Activated CD4-positive, alpha-beta T cell treated with anti-CD3 and anti-CD28 coated beads for 48 hours (primary cell): ENCODE results near the gene COL20A1.
A peak's percentile ranks its signal among the peaks of the same experiment; 100 is the strongest.

Experiments
- DNase-seq: peaks from one replicate; pipeline ENCODE4 v3.0.0-alpha.2; 2020

Gene COL20A1

GRCh38 chr20:63351326-63351700 is 58.3 kb downstream of the COL20A1 start:
- DNase-seq, result no peak

DNA sequence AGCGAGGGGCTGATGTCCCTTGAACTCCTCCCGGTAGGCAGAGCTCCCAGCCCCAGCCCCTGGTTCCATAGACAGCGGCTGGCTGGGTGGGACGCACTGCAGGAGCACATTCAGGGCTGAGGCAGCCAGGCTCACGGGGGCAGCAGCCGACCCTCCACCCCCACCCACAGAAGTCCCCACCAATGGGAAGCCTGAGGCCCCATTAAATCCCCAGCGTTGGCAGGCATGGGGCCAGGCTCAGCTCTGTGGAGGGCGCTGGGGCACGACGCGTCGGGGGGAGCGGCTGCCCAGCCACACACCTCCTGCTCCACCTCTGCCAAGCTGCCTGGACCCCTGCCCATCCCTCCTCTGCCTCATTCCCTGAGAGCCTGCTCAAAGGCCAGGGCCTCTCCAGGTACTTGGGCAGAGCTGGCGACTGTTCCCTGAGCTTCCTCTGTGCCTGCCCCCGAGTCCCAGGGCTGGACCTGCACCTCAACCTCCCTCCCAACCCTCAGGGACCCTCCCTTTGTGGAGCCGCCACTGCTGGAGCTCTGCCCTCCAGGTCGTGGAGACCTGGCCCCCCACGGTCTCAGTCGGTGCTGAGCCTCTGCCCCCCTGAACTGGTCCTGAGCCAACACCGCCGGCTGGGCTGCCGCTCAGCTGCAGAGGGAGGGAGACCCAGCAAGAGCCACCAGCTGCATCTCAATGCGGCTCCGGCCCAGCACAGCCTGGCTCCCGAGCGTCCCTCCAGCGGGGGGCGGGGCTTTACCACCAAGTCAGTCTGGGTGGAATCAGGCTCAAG is 59.0 kb downstream of the COL20A1 start:
- no peak for DNase-seq

- DNase-seq, result no peak
These were observed 59.8 kb downstream of the COL20A1 start for GRCh38 chr20:63352811-63353221.

DNA sequence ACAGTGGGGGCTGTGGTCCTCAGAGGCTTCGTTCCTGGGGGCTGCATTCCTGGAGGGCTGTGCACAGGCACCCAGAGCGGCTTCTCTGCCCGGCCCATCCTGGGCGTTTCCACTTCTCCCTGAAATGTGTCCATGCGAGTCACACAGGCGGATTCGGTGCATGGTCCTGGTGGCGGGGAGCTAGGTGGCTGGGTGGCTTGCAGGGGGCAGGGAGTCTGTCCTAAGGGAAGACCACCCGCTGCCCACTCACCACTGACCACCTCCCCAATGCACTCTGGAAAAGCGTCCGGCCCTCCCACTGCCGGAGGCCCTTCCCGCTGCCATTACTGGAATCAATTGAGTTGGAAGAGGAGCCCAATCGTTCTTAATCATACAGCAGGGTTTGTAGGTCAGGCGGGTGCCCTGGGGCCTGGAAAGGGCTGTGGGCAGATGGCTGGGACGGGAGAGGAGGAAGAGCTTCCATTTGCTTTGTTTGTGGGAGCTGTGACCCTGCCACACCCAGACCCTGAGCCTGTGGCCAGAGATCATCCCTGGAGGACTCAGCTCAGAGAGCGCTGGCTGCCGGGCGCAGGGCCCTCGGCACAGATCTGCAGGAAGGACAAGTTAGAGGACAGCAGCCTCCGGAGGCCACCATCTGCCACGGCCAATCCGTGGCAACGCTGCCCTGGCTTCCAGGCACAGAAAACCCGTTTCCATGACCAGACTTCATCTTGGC is 61.8 kb downstream of the COL20A1 start:
- no peak for DNase-seq

DNA sequence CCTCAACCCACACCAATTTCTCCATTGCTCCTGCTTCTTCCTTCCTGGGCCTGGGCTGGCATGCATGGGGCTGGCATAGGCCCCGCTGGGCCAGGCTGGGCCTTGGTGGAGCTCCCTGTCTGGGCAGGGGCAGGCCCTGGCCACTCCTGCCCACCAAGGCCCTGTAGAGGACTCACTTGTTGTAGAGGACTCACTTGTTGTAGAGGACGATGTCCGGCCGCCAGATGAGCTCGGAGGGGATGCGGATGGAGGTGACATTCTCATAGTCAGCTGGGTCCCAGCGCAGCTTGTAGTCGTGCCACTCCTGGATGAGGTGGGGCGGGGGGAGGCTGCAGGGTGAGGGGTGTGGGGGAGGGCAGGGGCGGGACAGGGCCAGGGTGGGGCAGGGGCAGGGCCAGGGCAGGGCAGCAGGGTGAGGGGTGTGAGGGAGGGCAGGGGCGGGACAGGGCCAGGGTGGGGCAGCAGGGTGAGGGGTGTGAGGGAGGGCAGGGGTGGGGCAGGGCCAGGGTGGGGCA is 62.9 kb downstream of the COL20A1 start:
- DNase-seq, result no peak

GRCh38 chr20:63356511-63356910 is 63.5 kb downstream of the COL20A1 start:
- no peak for DNase-seq

DNA sequence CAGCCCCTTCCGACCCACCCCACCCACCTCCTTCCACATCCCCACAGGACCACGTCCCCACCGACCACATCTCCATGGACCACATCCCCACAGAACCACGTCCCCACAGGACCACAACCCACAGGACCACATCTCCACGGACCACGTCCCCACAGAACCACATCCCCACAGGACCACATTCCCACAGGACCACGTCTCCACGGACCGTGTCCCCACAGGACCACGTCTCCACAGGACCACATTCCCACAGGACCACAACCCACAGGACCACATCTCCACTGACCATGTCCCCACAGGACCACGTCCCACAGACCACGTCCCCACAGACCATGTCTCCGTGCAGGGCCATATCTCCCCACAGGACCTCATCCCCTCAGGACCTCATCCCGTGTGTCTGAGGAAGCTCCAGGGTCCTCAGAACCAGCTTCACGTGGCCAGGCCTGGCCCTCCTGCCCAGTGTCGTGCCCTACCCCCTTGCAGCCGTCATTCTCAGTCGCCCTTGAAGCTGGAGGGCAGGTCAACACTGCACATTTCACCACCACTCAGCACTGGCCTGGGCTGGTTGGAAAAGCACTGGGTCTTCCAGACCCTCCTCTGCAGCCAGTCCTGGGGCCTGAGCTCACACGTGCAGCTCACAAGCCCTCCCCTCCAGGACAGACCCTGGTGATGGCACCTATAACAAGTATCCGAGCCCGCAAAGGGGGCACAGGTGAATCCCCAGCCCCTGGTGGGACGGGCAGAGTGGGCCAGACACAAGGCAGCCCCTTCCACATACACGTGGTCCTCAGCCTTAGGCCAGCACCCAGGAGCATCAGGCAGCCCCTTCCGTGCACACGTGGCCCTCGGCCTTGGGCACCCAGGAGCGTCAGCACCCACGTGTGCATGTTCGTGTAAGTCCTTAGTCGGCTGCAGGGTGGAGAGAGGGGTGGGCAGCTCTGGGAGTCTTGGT is 64.2 kb downstream of the COL20A1 start:
- no peak for DNase-seq

- DNase-seq, result no peak
These were observed 65.2 kb downstream of the COL20A1 start for GRCh38 chr20:63357921-63358905.

GRCh38 chr20:63359164-63359934 is 66.4 kb downstream of the COL20A1 start:
- no peak for DNase-seq

DNA sequence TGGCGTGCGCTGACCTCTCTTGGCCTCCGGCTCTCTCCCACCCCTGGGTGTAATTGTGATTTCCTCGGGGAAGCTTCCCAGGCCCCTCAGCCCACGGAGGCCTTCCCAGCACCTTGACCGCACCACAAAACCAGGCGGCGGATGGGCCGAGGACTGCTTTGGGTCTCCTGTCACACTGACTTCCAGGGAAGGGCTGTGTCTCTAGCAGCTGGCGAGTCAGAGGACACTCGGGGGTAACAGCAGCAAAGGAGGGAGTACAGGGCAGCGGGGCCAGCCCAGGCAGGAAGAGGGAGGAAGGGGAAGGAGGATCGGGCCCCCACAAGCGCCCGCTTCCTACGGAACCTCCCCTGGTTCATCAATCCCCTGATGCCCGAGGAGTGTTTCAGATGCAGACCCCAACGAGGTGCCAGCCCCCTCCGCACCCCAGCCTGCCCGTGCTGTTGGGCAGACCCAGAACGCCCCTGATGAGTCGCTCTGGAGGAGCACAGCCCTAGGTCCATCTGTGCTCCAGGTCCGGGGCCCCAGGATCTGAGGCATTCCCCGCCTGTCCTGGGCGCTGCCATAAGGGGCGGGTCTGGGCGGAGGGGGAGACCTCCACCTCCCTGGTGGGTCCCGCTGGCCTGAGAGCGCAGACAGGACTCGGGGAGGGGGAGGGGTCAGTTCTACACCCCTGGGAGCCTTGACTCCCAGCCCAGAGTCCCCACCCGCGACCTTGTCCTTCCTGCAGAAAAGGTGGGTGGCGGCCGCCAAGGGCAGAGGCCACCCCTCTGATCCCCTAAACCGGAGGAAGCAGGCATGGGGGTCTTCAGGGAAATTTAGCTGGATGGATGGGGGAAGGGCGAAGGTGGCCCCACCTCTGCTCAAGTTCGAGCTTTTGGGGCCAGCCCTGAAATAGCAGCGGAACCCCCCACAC is 67.2 kb downstream of the COL20A1 start:
- DNase-seq, result no peak

- no peak for DNase-seq
These were observed 68.0 kb downstream of the COL20A1 start, which contains the start of gene CHRNA4 for GRCh38 chr20:63360850-63361518. Gene CHRNA4 (minus strand): TSS chr20:63361349. CDS start chr20:63361165, 184 bp downstream.

- peak; percentile 25 for DNase-seq
These were observed 68.8 kb downstream of the COL20A1 start for GRCh38 chr20:63361519-63362435.

DNA sequence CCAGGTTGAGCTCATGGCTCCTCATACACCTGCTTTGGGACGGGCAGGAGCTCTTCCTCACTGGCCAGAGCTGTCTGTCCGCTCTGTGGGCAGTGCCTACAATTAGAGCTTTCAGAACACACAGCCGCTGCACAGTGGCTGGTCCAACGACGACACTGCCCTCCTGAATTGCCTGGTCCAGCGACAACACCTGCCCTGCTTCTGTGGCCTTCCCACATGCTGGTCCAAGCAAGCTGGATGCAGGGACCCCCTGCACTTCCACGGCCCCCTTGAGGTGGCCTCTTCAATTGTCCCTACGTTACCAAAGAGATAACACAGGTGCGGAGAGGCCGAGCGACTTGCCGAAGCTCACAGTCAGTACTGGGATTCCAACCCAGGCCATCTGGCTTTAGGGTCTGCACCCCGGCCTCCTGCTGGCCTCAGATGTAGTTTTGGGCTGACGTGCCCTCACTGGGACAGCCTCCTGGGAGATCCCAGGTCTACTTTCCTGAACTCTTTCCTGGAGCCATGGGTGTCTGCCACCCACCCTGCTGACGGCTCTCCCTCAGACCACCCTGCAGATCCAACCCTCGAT is 69.5 kb downstream of the COL20A1 start:
- no peak for DNase-seq

GRCh38 chr20:63363013-63363957 is 70.3 kb downstream of the COL20A1 start:
- DNase-seq, result no peak

DNA sequence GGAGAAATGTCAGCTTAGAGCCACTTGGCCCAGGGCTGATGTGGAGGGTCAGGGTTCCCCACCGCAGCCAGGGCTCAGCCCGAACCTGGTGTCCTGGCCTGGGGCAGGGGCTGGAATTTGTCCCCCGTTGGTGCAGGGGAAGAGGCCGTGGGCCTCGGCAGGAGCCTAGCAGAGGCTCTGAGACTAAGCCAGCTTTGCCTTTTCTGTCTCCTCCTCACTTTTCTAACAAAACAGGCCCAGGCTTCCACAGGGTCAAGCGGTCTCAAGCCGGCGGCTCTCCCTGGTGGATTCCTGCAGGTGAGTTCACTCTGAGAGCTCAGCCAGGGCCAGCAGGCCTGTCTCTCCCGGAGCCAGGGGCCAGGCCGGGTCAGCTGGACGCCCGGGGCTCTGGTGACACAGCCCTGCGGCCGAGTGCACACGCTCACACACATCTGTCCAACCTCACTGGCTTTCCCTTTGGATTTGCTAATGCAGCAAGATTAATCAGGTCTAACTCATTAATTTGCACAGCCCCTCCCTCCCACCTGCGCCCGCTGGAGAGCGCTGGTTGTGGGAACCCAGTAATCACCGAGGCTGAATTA is 71.1 kb downstream of the COL20A1 start:
- no peak for DNase-seq
